Bronchial epithelial cell (primary cell): Measurements from ENCODE around the gene PDE6B. TPM values are rescaled to one million over a fixed set of nuclear protein-coding genes. Genes with fewer than 3 reads are reported as not detected.
"Not testable (repeated sequence)": the region's sequence is repeated elsewhere in the genome, so short reads cannot be mapped to it uniquely, and the experiment has no call there.

Source experiments
- DNase-seq: peaks from one replicate; pipeline ENCODE4 v3.0.0-alpha.2; 2010; ENCODE audit warnings: low read depth
- FAIRE-seq: peaks from 2 replicates; lab custom pipeline; 2011; peaks lifted over from hg19 to GRCh38; lab: Jason Lieb, UNC
- H3K27me3 ChIP-seq: 2 replicates; pipeline ENCODE4 v1.5.1; 2011; ENCODE audit warnings: low read length; ENCODE audit not compliant: control insufficient read depth, insufficient read depth
- H3K36me3 ChIP-seq: 2 replicates; pipeline ENCODE4 v1.5.1; 2011; ENCODE audit warnings: low read length; ENCODE audit not compliant: control insufficient read depth, insufficient read depth
- H3K4me3 ChIP-seq: 2 replicates; pipeline ENCODE4 v1.5.1; 2011; ENCODE audit warnings: mild to moderate bottlenecking, low read depth, low read length, control low read depth
- CTCF ChIP-seq: IDR thresholded peaks from 2 replicates; pipeline ENCODE4 v1.5.1; 2011; ENCODE audit warnings: mild to moderate bottlenecking, moderate library complexity, low read length, control low read depth, inconsistent platforms; ENCODE audit not compliant: insufficient read depth, severe bottlenecking
- total RNA-seq: library from RNA; depleted of rRNA; stranded (reverse); fragments of >200 nt; gene quantifications from 2 replicates; pipeline ENCODE4 v1.2.1, GENCODE V29; 2014

The PDE6B gene
- total RNA-seq, 1 donor from 2014 or later: not detected

DNA sequence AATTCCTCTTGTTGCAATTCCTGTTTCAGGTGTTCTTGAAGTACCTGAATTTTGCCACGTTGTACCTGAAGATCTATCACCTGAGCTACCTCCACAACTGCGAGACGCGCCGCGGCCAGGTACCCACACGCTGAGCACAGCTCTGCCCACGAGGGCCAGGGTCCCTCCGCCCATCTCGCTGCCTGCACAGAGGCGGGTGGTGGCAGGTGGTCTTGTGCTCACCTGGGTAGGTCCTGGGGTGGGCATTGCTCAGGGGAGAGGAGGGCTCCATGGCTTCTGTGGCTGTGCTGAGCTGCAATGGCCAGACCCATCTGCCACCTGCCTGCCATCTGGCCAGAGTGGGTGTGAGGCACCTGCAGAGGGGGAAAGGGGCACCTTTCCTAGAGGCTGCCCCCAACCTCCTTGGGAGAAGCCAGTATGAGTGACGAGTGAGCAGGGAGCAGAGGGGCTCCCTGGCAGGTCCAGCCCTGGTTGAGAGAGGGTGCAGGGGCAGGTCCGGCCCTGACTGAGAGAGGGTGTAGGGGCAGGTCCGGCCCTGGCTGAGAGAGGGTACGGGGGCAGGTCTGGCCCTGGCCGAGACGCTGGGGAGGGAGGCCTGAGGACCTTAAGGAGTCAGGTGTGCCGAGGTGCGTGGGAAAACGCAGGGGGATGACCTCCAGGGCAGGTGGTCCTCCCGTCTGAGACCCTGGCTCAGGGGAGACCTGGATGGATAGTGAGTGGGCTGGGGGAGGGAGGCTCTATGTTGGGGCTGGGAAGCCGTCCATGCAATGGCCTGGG, 10.7 kb downstream of the PDE6B start:
- DNase-seq: no peak
- Histone ChIP-seq H3K4me3 (no peak overlapping the region), H3K27me3 (no peaks in the 10 kb centered on the region), H3K36me3 (no peaks in the 10 kb centered on the region)
- no peak for TF ChIP-seq CTCF
- no peak for FAIRE-seq

- Histone ChIP-seq H3K36me3 (no peaks in the 10 kb centered on the region), H3K4me3 (no peak overlapping the region), H3K27me3 (no peaks in the 10 kb centered on the region)
- FAIRE-seq: no peak
- DNase-seq: no peak
- no peak for TF ChIP-seq CTCF
Measured at GRCh38 chr4:636628-637159, 11.3 kb downstream of the PDE6B start.

DNA sequence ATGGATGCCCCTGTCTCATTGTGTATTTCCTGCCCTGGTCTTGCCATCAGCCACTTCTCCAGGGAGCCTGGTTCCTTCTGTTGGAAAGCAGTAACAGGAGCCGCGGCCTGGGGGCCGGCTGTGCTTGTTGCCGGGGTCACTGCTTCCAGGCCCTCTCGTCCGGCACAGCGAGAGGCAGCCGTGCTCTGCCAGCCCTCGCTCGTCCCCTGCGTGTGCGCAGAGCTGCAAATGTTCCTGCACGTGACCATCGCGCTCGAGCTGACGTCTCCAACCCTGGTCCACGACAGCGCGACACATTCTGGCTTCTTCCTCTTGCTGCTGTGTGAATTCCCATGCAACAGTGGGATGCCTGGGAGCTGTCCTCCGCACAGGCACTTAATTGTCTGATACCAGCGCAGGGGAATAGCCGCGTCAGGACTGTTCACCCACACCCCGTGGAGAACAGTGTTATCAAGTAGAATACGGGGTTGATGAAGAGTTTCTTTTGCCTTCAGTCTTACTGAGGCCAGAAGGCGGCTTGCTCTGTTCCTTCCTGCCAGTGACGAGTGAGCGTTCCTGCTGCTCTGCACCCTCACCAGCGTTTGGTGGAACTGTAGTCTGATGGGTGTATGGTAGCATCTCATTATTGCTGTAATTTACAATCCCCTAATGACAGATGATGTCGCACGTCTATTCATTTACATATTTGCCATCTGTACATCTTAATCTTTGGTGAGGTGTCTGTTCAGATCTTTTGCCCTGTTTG, 12.3 kb downstream of the PDE6B start:
- H3K27me3 ChIP-seq: no peaks in the 10 kb centered on the region
- no peak for FAIRE-seq

DNA sequence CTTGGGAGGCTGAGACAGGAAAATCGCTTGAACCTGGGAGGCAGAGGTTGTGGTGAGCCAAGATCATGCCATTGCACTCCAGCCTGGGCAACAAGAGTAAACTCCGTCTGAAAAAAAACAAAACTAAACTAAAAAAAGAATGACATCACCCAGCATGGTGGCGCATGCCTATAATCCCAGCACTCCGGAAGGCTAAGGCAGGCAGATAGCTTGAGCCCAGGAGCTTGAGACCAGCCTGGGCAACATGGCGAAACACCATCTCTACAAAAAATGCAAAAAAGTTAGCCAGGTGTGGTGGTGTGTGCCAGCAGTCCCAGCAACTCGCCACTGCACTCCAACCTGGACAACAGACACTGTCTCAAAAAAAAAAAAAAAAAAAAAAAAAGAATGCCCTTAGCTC, 17.0 kb downstream of the PDE6B start:
- not testable (repeated sequence) for DNase-seq, H3K27me3 ChIP-seq, H3K36me3 ChIP-seq, FAIRE-seq, H3K4me3 ChIP-seq

More for the DNA sequence above, 12.3 kb downstream of the PDE6B start:
- H3K4me3 ChIP-seq: no peak overlapping the region
- TF ChIP-seq CTCF: no peak
- DNase-seq: no peak
- no peaks in the 10 kb centered on the region for H3K36me3 ChIP-seq

DNA sequence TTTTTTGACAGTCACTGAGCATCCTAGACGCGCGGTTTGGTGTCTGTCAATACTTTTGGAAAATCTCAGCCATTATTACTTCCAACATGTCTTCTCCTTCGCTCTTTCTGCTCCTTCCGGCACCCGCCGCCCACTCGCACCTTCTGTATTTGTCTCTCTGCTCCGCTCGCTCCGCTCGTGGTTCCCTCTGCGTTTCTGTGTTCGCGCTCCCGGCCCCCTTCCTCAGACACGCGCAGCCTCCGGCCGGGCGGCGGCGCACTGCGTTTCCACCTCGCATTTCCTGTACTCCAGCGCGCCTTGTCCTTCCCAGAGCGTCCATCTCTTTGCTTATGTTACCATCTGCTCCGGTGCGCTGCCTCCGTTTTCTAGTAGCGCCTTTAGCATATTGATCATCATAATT, 21.1 kb downstream of the PDE6B start:
- FAIRE-seq (no peak), DNase-seq (no peak)
- Histone ChIP-seq H3K36me3 (no peaks in the 10 kb centered on the region), H3K4me3 (no peak overlapping the region), H3K27me3 (peaks cover 4% of the 10 kb centered on the region)
- no peak for TF ChIP-seq CTCF

- TF ChIP-seq CTCF: no peak
- Histone ChIP-seq H3K4me3 (no peak overlapping the region), H3K27me3 (peaks cover 6% of the 10 kb centered on the region), H3K36me3 (no peaks in the 10 kb centered on the region)
- FAIRE-seq (no peak), DNase-seq (no peak)
Measured at GRCh38 chr4:647481-647880, 22.1 kb downstream of the PDE6B start.
